ENCODE results near the gene DNAH10. TPM values are rescaled to one million over a fixed set of nuclear protein-coding genes. Genes with fewer than 3 reads are reported as not detected.

The DNAH10 gene
- total and polyA plus RNA-seq, 2 of the 13 experiments (the other 11 are each of a cell fraction or from before 2014, with no cell fraction given), result 0.01 to 0.02 TPM

DNA sequence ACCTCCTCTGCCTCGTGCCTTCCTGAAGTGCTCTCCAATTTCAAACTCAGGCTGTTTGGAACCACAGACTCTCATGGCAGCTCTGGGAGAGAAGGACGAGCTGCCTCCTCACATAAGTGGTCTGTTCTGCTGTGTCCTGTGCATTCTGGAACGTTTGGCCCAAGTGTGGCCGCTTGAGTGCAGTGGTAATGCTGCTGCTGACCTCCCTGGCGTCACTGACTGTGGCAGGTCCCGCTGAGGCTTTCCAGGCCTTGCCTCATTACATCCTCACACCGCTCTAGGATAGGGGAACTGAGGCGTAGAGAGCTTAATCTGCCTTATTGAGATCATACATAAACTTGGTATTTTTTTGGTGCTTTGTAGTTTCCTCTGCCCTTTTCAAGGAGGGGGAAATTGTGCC lies 196.4 kb downstream of the DNAH10 start (continued):
- TF ChIP-seq ZNF296 (CRISPR knock-in tag; conservative IDR thresholded peaks at IDR 0.05), result no peak
- no peak for TF ChIP-seq POLR2G (IDR thresholded peaks at IDR 0.05; ENCODE audit: low read depth, low read length)
- no peak for TF ChIP-seq ZNF33A (CRISPR knock-in tag; IDR thresholded peaks at IDR 0.05; ENCODE audit: borderline replicate concordance)
- TF ChIP-seq, protein P1, sequence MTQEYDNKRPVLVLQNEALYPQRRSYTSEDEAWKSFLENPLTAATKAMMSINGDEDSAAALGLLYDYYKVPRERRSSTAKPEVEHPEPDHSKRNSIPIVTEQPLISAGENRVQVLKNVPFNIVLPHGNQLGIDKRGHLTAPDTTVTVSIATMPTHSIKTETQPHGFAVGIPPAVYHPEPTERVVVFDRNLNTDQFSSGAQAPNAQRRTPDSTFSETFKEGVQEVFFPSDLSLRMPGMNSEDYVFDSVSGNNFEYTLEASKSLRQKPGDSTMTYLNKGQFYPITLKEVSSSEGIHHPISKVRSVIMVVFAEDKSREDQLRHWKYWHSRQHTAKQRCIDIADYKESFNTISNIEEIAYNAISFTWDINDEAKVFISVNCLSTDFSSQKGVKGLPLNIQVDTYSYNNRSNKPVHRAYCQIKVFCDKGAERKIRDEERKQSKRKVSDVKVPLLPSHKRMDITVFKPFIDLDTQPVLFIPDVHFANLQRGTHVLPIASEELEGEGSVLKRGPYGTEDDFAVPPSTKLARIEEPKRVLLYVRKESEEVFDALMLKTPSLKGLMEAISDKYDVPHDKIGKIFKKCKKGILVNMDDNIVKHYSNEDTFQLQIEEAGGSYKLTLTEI (CRISPR knock-in tag; conservative IDR thresholded peaks at IDR 0.05), result no peak
- no peak for TF ChIP-seq XBP1 (CRISPR knock-in tag; IDR thresholded peaks at IDR 0.05)
- TF ChIP-seq, protein P2, sequence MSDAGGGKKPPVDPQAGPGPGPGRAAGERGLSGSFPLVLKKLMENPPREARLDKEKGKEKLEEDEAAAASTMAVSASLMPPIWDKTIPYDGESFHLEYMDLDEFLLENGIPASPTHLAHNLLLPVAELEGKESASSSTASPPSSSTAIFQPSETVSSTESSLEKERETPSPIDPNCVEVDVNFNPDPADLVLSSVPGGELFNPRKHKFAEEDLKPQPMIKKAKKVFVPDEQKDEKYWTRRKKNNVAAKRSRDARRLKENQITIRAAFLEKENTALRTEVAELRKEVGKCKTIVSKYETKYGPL (CRISPR knock-in tag; IDR thresholded peaks at IDR 0.05), result no peak
- TF ChIP-seq PHF8 (CRISPR knock-in tag; IDR thresholded peaks at IDR 0.05), result no peak

DNA sequence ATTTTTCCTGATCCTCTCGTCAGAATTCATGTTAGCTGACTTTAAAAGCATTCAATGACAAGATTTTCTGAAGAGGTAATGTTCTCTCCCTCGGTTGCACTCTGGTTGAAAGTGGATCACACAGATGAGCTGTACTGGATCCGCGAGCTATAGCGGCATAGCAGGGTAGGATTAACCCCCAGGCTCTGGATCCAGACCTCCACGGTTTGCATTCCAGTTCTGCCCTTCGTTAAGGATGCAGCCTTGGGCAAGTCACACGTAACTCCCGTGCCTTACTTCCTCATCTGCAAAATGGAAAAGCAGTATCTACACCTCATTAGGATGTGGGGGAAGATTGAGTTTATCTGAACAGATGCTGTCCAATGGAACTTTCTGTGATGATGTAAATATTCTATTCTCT lies 196.8 kb downstream of the DNAH10 start:
- no peak for DNase-seq (ENCODE audit: low spot score)
- no peak for FAIRE-seq
- WGBS (ENCODE audit: low lambda C conversion rate), result 91% methylated on average over 9 of the region's 9 CpGs
- Histone ChIP-seq H2AFZ (ENCODE audit: low read length) (no peak overlapping the region), H3K9me3 (ENCODE audit: low read length) (no peaks in the 10 kb centered on the region), H3K4me3 (replicated peaks in 1 of 3; ENCODE audit: insufficient read depth in 1 of 3, low read depth in 2 of 3, low read length in 3 of 3) (no peak overlapping the region), H3K27ac (ENCODE audit: extremely low read length, insufficient read depth, low read length) (no peak overlapping the region), H3K27me3 (ENCODE audit: control insufficient read depth in 1 of 2, insufficient read depth in 2 of 2, low read length in 2 of 2) (no peaks in the 10 kb centered on the region), H3K9ac (ENCODE audit: insufficient read depth, low read depth, low read length) (no peak overlapping the region), H3K4me1 (ENCODE audit: insufficient read depth, low read length) (no peaks in the 10 kb centered on the region), H3K79me2 (ENCODE audit: insufficient read depth, low read length) (no peaks in the 10 kb centered on the region), H3K36me3 (replicated peaks in 1 of 2; ENCODE audit: control insufficient read depth in 1 of 2, insufficient read depth in 2 of 2, low read length in 2 of 2) (no peaks in the 10 kb centered on the region), H4K20me1 (ENCODE audit: insufficient read depth, low read length) (no peaks in the 10 kb centered on the region), H3K4me2 (ENCODE audit: low read depth, low read length) (no peak overlapping the region)
- no peak for ATAC-seq
- ChIA-PET CTCF (ENCODE audit: low intra/inter-chr PET ratio, low total read pairs) (no interaction called here), POLR2A (no interaction called here)
- intact Hi-C loops (cut with micrococcal nuclease; ENCODE audit: unreplicated experiment) (no loop called here), in situ Hi-C loops (cut with HindIII; ENCODE audit: extremely low pct_ligation_motif_present, low pct_unique_long_range_greater_than_20kb) (no loop called here)
- no TSS peak for BruUV-seq (replicated peaks)
- TF ChIP-seq, protein P3, sequence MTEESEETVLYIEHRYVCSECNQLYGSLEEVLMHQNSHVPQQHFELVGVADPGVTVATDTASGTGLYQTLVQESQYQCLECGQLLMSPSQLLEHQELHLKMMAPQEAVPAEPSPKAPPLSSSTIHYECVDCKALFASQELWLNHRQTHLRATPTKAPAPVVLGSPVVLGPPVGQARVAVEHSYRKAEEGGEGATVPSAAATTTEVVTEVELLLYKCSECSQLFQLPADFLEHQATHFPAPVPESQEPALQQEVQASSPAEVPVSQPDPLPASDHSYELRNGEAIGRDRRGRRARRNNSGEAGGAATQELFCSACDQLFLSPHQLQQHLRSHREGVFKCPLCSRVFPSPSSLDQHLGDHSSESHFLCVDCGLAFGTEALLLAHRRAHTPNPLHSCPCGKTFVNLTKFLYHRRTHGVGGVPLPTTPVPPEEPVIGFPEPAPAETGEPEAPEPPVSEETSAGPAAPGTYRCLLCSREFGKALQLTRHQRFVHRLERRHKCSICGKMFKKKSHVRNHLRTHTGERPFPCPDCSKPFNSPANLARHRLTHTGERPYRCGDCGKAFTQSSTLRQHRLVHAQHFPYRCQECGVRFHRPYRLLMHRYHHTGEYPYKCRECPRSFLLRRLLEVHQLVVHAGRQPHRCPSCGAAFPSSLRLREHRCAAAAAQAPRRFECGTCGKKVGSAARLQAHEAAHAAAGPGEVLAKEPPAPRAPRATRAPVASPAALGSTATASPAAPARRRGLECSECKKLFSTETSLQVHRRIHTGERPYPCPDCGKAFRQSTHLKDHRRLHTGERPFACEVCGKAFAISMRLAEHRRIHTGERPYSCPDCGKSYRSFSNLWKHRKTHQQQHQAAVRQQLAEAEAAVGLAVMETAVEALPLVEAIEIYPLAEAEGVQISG (CRISPR knock-in tag; IDR thresholded peaks at IDR 0.05), result no peak
- TF ChIP-seq, protein P4, sequence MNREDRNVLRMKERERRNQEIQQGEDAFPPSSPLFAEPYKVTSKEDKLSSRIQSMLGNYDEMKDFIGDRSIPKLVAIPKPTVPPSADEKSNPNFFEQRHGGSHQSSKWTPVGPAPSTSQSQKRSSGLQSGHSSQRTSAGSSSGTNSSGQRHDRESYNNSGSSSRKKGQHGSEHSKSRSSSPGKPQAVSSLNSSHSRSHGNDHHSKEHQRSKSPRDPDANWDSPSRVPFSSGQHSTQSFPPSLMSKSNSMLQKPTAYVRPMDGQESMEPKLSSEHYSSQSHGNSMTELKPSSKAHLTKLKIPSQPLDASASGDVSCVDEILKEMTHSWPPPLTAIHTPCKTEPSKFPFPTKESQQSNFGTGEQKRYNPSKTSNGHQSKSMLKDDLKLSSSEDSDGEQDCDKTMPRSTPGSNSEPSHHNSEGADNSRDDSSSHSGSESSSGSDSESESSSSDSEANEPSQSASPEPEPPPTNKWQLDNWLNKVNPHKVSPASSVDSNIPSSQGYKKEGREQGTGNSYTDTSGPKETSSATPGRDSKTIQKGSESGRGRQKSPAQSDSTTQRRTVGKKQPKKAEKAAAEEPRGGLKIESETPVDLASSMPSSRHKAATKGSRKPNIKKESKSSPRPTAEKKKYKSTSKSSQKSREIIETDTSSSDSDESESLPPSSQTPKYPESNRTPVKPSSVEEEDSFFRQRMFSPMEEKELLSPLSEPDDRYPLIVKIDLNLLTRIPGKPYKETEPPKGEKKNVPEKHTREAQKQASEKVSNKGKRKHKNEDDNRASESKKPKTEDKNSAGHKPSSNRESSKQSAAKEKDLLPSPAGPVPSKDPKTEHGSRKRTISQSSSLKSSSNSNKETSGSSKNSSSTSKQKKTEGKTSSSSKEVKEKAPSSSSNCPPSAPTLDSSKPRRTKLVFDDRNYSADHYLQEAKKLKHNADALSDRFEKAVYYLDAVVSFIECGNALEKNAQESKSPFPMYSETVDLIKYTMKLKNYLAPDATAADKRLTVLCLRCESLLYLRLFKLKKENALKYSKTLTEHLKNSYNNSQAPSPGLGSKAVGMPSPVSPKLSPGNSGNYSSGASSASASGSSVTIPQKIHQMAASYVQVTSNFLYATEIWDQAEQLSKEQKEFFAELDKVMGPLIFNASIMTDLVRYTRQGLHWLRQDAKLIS (CRISPR knock-in tag; IDR thresholded peaks at IDR 0.05), result no peak
- no peak for TF ChIP-seq NFYB (CRISPR knock-in tag; IDR thresholded peaks at IDR 0.05)
